PC-9 (cell line): ENCODE results near the gene UBASH3A. TPM values are rescaled to one million over a fixed set of nuclear protein-coding genes. Genes with fewer than 3 reads are reported as not detected.

Experiments used
- BruUV-seq: library from RNA; stranded (reverse); fragments of 400-500 nt; replicated peaks from 2 replicates; lab custom pipeline; 2021; lab: Mats Ljungman, UMichigan
- CTCF ChIA-PET: fragments of 300-600 bp; sonication (Branson Sonifier 250); formaldehyde crosslinking; loops from one replicate; lab custom pipeline; 2022; ENCODE audit warnings: antibody characterized with exemption; lab: Charles Lee
- POLR2A ChIA-PET: fragments of 300-600 bp; sonication (Branson Sonifier 250); formaldehyde crosslinking; loops from one replicate; lab custom pipeline; 2022; ENCODE audit warnings: antibody characterized with exemption; ENCODE audit not compliant: unreplicated experiment; lab: Charles Lee
- DNase-seq, 2 experiments: peaks; one replicate each; pipeline versions ENCODE4 v3.0.0 to v3.0.0-alpha.2; 2015 to 2022; ENCODE audit warnings: mixed read lengths in 1 of 2
- H2AFZ ChIP-seq: fragments of 200-600 bp; sonication (generic); 2 replicates; pipeline ENCODE4 v1.8.1; 2017; ENCODE audit warnings: antibody characterized with exemption
- H3F3A ChIP-seq: fragments of 200-600 bp; sonication (generic); 2 replicates; pipeline ENCODE4 v1.8.1; 2017; ENCODE audit warnings: antibody characterized with exemption, mild to moderate bottlenecking, low read depth; ENCODE audit not compliant: insufficient read depth
- H3K27ac ChIP-seq: fragments of 200-600 bp; sonication (generic); 2 replicates; pipeline ENCODE4 v1.6.1; 2016; ENCODE audit warnings: mixed run types
- H3K27me3 ChIP-seq: fragments of 200-600 bp; sonication (generic); 2 replicates; pipeline ENCODE4 v1.6.1; 2016; ENCODE audit warnings: low read depth, mixed run types; ENCODE audit not compliant: insufficient read depth
- H3K36me3 ChIP-seq: fragments of 200-600 bp; sonication (generic); 2 replicates; pipeline ENCODE4 v1.6.1; 2016; ENCODE audit warnings: low read depth, mixed run types
- H3K4me1 ChIP-seq: fragments of 200-600 bp; sonication (generic); replicated peaks from 2 replicates; pipeline ENCODE4 v1.6.1; 2016; ENCODE audit warnings: mixed run types; ENCODE audit not compliant: insufficient read depth
- H3K4me2 ChIP-seq: fragments of 200-600 bp; sonication (generic); 2 replicates; pipeline ENCODE4 v1.6.1; 2017; ENCODE audit warnings: mixed run types
- H3K4me3 ChIP-seq: fragments of 200-600 bp; sonication (generic); 2 replicates; pipeline ENCODE4 v1.6.1; 2016; ENCODE audit warnings: mixed run types
- H3K79me2 ChIP-seq: fragments of 200-600 bp; sonication (generic); 2 replicates; pipeline ENCODE4 v1.6.1; 2017; ENCODE audit warnings: low read depth, mixed run types
- H3K9me2 ChIP-seq: fragments of 200-600 bp; sonication (generic); 2 replicates; pipeline ENCODE4 v1.8.1; 2017; ENCODE audit warnings: mild to moderate bottlenecking; ENCODE audit not compliant: insufficient read depth
- H3K9me3 ChIP-seq: fragments of 200-600 bp; sonication (generic); 2 replicates; pipeline ENCODE4 v1.8.1; 2016; ENCODE audit warnings: low read depth; ENCODE audit not compliant: insufficient read depth
- H4K20me1 ChIP-seq: fragments of 200-600 bp; sonication (generic); 2 replicates; pipeline ENCODE4 v1.8.1; 2017; ENCODE audit not compliant: insufficient read depth
- EZH2 ChIP-seq: fragments of 200-600 bp; sonication (generic); IDR thresholded peaks from 2 replicates; pipeline ENCODE4 v1.8.0; 2017; ENCODE audit warnings: antibody characterized with exemption, low read depth
- intact Hi-C: fragments of 100-400 bp; cut with micrococcal nuclease; formaldehyde crosslinking; loops from one replicate; pipeline ENCODE4 v1.10.0; 2022; ENCODE audit not compliant: unreplicated experiment
- total RNA-seq: library from RNA; stranded (reverse); gene quantifications from 2 replicates; pipeline ENCODE4 v1.2.3, GENCODE V29; 2021
- TF ChIP-seq, protein P1 (sequence below): fragments of 200-600 bp; sonication (generic); conservative IDR thresholded peaks from 2 replicates; pipeline ENCODE4 v1.6.1; 2017; ENCODE audit warnings: mixed run types, antibody characterized with exemption, mild to moderate bottlenecking, moderate library complexity

The UBASH3A gene
- total RNA-seq, 1 experiment from 2014 or later, result not detected

DNA sequence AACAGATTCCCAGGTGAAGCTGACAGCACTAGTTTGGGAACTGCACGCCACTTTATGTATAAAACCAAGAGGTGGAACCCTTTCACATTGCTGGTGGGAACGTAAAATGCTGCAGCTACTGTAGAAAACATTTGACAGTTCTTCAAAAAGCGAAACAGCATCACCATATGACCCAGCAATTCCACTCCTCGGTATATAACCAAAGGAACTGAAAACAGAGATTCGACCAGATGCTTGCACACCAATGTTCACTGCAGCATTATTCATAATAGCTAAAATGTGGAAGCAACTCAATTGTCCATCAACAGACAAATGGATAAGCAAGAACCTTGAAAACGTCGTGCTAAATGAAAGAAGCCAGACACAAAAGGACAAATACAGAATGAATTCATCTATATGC, 74.8 kb downstream of the UBASH3A start:
- no peak overlapping the region for H3K4me2 ChIP-seq
- CTCF ChIA-PET, result no interaction called here
- H3K27me3 ChIP-seq, result no peaks in the 10 kb centered on the region
- no peaks in the 10 kb centered on the region for H3K9me2 ChIP-seq
- intact Hi-C loops, result no loop called here
- H3F3A ChIP-seq, result peaks cover 19% of the 10 kb centered on the region
- no peak overlapping the region for H2AFZ ChIP-seq
- H4K20me1 ChIP-seq, result no peaks in the 10 kb centered on the region
- no peak overlapping the region for H3K27ac ChIP-seq
- no peaks in the 10 kb centered on the region for H3K36me3 ChIP-seq
- H3K4me3 ChIP-seq, result no peak overlapping the region
- no TSS peak for BruUV-seq
- DNase-seq, result no peak
- no peaks in the 10 kb centered on the region for H3K9me3 ChIP-seq
- no peaks in the 10 kb centered on the region for H3K79me2 ChIP-seq
- TF ChIP-seq EZH2, result no peak
- TF ChIP-seq, protein P1, sequence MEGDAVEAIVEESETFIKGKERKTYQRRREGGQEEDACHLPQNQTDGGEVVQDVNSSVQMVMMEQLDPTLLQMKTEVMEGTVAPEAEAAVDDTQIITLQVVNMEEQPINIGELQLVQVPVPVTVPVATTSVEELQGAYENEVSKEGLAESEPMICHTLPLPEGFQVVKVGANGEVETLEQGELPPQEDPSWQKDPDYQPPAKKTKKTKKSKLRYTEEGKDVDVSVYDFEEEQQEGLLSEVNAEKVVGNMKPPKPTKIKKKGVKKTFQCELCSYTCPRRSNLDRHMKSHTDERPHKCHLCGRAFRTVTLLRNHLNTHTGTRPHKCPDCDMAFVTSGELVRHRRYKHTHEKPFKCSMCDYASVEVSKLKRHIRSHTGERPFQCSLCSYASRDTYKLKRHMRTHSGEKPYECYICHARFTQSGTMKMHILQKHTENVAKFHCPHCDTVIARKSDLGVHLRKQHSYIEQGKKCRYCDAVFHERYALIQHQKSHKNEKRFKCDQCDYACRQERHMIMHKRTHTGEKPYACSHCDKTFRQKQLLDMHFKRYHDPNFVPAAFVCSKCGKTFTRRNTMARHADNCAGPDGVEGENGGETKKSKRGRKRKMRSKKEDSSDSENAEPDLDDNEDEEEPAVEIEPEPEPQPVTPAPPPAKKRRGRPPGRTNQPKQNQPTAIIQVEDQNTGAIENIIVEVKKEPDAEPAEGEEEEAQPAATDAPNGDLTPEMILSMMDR, result no peak
- H3K4me1 ChIP-seq, result peaks cover 28% of the 10 kb centered on the region
- POLR2A ChIA-PET, result no interaction called here

DNA sequence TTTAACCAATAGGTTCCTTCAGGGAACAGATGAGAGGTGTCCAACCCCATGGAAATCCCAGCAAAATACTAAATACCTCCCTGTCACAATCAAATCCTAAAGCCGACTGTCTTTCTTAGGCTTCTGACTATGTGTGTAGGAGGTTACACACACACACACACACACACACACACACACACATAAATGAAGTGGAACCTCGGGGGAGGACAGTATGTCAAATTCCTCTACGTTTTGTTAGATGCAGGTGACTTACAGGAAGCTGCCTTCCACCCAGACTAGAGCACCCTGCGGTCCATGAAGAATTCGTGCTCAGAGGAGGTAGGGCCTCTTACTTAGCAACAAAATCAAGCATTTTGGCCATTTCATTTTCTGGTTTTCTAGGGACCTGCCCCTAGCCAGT, 75.9 kb downstream of the UBASH3A start:
- no peak for DNase-seq
- H3K9me2 ChIP-seq, result no peaks in the 10 kb centered on the region
- no peak overlapping the region for H3K4me3 ChIP-seq
- H3K4me1 ChIP-seq, result peaks cover 18% of the 10 kb centered on the region
- ChIA-PET POLR2A (no interaction called here), CTCF (no interaction called here)
- no peaks in the 10 kb centered on the region for H4K20me1 ChIP-seq
- H3F3A ChIP-seq, result peaks cover 11% of the 10 kb centered on the region
- H3K36me3 ChIP-seq, result no peaks in the 10 kb centered on the region
- no peak overlapping the region for H3K4me2 ChIP-seq
- no TSS peak for BruUV-seq
- no peaks in the 10 kb centered on the region for H3K79me2 ChIP-seq
- no peak overlapping the region for H2AFZ ChIP-seq
- TF ChIP-seq, protein P1, result no peak
- no peak for TF ChIP-seq EZH2
- no peaks in the 10 kb centered on the region for H3K27me3 ChIP-seq
- intact Hi-C loops, result no loop called here
- no peak overlapping the region for H3K27ac ChIP-seq
- no peaks in the 10 kb centered on the region for H3K9me3 ChIP-seq

DNA sequence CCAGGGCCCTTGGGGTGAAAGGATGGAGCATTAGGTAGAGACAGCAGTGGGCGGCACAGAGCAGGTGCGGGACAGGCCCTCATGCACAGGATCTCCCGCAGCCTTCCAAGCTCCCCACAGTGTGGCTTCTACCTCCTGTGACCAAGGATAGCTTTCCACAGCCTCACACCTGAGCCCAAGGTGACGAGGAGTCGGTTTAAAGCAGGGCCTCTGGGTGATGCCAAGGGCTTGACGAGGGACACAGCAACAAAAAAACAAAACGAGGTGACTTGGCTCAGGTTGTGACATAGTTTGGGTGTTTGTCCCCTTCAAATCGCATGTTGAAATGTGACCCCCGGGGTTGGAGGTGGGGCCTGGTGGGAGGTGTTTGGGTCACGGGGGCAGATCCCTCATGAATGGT, 77.0 kb downstream of the UBASH3A start:
- Histone ChIP-seq H4K20me1 (no peaks in the 10 kb centered on the region), H3K4me1 (peaks cover 9% of the 10 kb centered on the region; the same call in 1 of the 2 replicates), H3K79me2 (no peaks in the 10 kb centered on the region), H3K27ac (no peak overlapping the region), H3F3A (peaks cover 6% of the 10 kb centered on the region), H2AFZ (no peak overlapping the region), H3K27me3 (no peaks in the 10 kb centered on the region), H3K9me2 (no peaks in the 10 kb centered on the region), H3K9me3 (no peaks in the 10 kb centered on the region), H3K4me2 (no peak overlapping the region), H3K4me3 (no peak overlapping the region), H3K36me3 (no peaks in the 10 kb centered on the region)
- ChIA-PET POLR2A (no interaction called here), CTCF (no interaction called here)
- intact Hi-C loops, result no loop called here
- BruUV-seq, result no TSS peak
- no peak for DNase-seq
- TF ChIP-seq, protein P1, result no peak
- no peak for TF ChIP-seq EZH2
